Calu3 (cell line): Measurements from ENCODE around the gene NDST1. TPM values are rescaled to one million over a fixed set of nuclear protein-coding genes. Genes with fewer than 3 reads are reported as not detected.

ENCODE experiments used
- BruUV-seq: library from RNA; stranded (reverse); fragments of 400-500 nt; replicated peaks from 2 replicates; lab custom pipeline; 2021; lab: Mats Ljungman, UMichigan
- CTCF ChIA-PET: fragments of 300-600 bp; sonication (Branson Sonifier 250); formaldehyde crosslinking; loops from one replicate; lab custom pipeline; 2022; ENCODE audit warnings: antibody characterized with exemption; lab: Charles Lee
- DNase-seq: peaks from one replicate; pipeline ENCODE4 v3.0.0; 2022
- H3K27ac Mint-ChIP-seq: one replicate; pipeline ENCODE4 v1.8.0; 2022; ENCODE audit warnings: mixed read lengths; ENCODE audit not compliant: unreplicated experiment
- H3K27me3 Mint-ChIP-seq: one replicate; pipeline ENCODE4 v1.8.0; 2022; ENCODE audit warnings: mixed read lengths; ENCODE audit not compliant: unreplicated experiment
- H3K36me3 Mint-ChIP-seq: one replicate; pipeline ENCODE4 v1.8.0; 2022; ENCODE audit warnings: mild to moderate bottlenecking, moderate library complexity, mixed read lengths; ENCODE audit not compliant: insufficient read depth, unreplicated experiment
- H3K4me1 Mint-ChIP-seq: one replicate; pipeline ENCODE4 v1.8.0; 2022; ENCODE audit warnings: mild to moderate bottlenecking, low read depth, mixed read lengths; ENCODE audit not compliant: unreplicated experiment
- H3K4me3 Mint-ChIP-seq: one replicate; pipeline ENCODE4 v1.8.0; 2022; ENCODE audit warnings: mild to moderate bottlenecking, low read depth, moderate library complexity, mixed read lengths; ENCODE audit not compliant: unreplicated experiment
- H3K9me3 Mint-ChIP-seq: one replicate; pipeline ENCODE4 v1.8.0; 2022; ENCODE audit warnings: low read depth, mixed read lengths; ENCODE audit not compliant: unreplicated experiment
- CTCF ChIP-seq: fragments of 200-600 bp; IDR thresholded peaks from one replicate; pipeline ENCODE4 v1.8.0; 2022; ENCODE audit warnings: antibody characterized with exemption; ENCODE audit not compliant: unreplicated experiment
- intact Hi-C: fragments of 100-400 bp; cut with micrococcal nuclease; formaldehyde crosslinking; loops from one replicate; pipeline ENCODE4 v1.10.0; 2022; ENCODE audit not compliant: unreplicated experiment
- total RNA-seq: library from RNA; stranded (reverse); gene quantifications from 2 replicates; pipeline ENCODE4 v1.2.3, GENCODE V29; 2022

The NDST1 gene
- total RNA-seq, 1 experiment from 2014 or later, result 72.6 TPM

GRCh38 chr5:150580917-150581316 lies 73.0 kb downstream of the NDST1 start:
- CTCF ChIA-PET, result no interaction called here
- intact Hi-C loops, result no loop called here
- Mint-ChIP-seq H3K27me3 (peaks cover 24% of the 10 kb centered on the region), H3K4me3 (no peak overlapping the region), H3K4me1 (peaks cover 6% of the 10 kb centered on the region), H3K36me3 (no peaks in the 10 kb centered on the region), H3K27ac (no peak overlapping the region), H3K9me3 (no peaks in the 10 kb centered on the region)
- no peak for DNase-seq
- no peak for TF ChIP-seq CTCF
- BruUV-seq, result no TSS peak

- CTCF ChIA-PET, result interaction anchor here (0.6 to 1.1 kb wide), 3 partner anchors 21 to 101 kb away, joined by 3 to 7 read pairs (median 3); no protein-coding TSS in a partner anchor
- no peak for TF ChIP-seq CTCF
- Mint-ChIP-seq H3K27me3 (peaks cover 24% of the 10 kb centered on the region), H3K27ac (no peak overlapping the region), H3K4me1 (peaks cover 6% of the 10 kb centered on the region), H3K36me3 (no peaks in the 10 kb centered on the region), H3K9me3 (no peaks in the 10 kb centered on the region), H3K4me3 (no peak overlapping the region)
- intact Hi-C loops, result no loop called here
- no TSS peak for BruUV-seq
- no peak for DNase-seq
Observed at GRCh38 chr5:150582241-150583109, 74.5 kb downstream of the NDST1 start.

GRCh38 chr5:150583541-150584225 lies 75.8 kb downstream of the NDST1 start:
- no TSS peak for BruUV-seq
- no peaks in the 10 kb centered on the region for H3K9me3 Mint-ChIP-seq
- CTCF ChIA-PET, result no interaction called here
- H3K4me3 Mint-ChIP-seq, result no peak overlapping the region
- no peaks in the 10 kb centered on the region for H3K36me3 Mint-ChIP-seq
- peaks cover 6% of the 10 kb centered on the region for H3K4me1 Mint-ChIP-seq
- DNase-seq, result no peak
- intact Hi-C loops, result no loop called here
- H3K27me3 Mint-ChIP-seq, result peaks cover 24% of the 10 kb centered on the region
- TF ChIP-seq CTCF, result no peak
- H3K27ac Mint-ChIP-seq, result no peak overlapping the region

- H3K9me3 Mint-ChIP-seq, result no peaks in the 10 kb centered on the region
- peaks cover 6% of the 10 kb centered on the region for H3K4me1 Mint-ChIP-seq
- no peak overlapping the region for H3K27ac Mint-ChIP-seq
- TF ChIP-seq CTCF, result no peak
- H3K4me3 Mint-ChIP-seq, result no peak overlapping the region
- H3K36me3 Mint-ChIP-seq, result no peaks in the 10 kb centered on the region
- intact Hi-C loops, result no loop called here
- H3K27me3 Mint-ChIP-seq, result peaks cover 35% of the 10 kb centered on the region
- no TSS peak for BruUV-seq
- CTCF ChIA-PET, result interaction anchor here (1.0 kb wide), 1 partner anchor 8 kb away, joined by 4 read pairs; no protein-coding TSS in a partner anchor
- DNase-seq, result no peak
Observed at GRCh38 chr5:150584556-150585335, 76.8 kb downstream of the NDST1 start.
